Subcutaneous adipose tissue (tissue), 4 donors: Measurements from ENCODE around the gene PLCG2. TPM values are rescaled to one million over a fixed set of nuclear protein-coding genes. Genes with fewer than 3 reads are reported as not detected.

Source experiments
- CTCF ChIP-seq: fragments of 450-650 bp; IDR thresholded peaks from one replicate; pipeline ENCODE4 v1.5.1; 2016; ENCODE audit warnings: low read depth, mild to moderate bottlenecking, control low read depth, antibody characterized with exemption, moderate library complexity
- total RNA-seq, 4 donors: library from RNA; depleted of rRNA; stranded (reverse); fragments of >200 nt; gene quantifications; one replicate each; pipeline ENCODE4 v1.1.0, GENCODE V29; 2016

Gene PLCG2
- total RNA-seq, 4 donors from 2014 or later: 19.8 to 34.9 (median 23.8) TPM

DNA sequence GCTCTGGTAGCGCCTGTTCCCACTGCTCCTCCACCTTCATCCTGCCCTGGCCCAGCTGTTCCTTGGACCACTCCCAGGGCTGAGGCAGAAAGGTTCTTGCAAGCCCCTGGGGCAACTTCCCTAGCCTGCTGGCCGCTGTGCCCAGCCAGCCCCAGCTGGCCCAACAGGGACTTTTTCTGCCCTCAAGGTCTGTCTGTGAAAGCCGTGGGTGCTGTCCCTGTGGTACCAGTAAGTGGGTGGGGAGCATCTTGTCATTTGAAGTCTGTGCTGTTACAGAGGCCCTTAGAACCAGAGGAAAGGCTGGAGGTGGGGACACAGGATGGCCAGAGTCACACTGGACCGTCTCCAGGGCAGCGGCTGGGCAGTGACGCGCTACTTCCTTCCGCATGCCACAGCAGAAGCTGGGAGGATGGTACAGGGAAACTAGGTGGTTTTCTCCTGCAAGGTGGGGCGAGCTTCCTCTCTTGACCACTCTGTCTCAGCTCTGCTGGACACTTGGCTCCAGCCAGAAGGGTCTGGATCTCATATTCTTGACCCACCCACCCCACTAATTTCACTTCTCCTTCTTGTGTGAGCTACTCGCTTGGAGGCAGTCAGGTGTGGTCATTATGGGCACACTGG, 87.8 kb downstream of the PLCG2 start:
- TF ChIP-seq CTCF: no peak

- TF ChIP-seq CTCF: no peak
Measured at GRCh38 chr16:81868057-81868748, 89.1 kb downstream of the PLCG2 start.

GRCh38 chr16:81869326-81869725, 90.2 kb downstream of the PLCG2 start:
- no peak for TF ChIP-seq CTCF

- no peak for TF ChIP-seq CTCF
Measured at GRCh38 chr16:81873206-81873605, 94.1 kb downstream of the PLCG2 start.

DNA sequence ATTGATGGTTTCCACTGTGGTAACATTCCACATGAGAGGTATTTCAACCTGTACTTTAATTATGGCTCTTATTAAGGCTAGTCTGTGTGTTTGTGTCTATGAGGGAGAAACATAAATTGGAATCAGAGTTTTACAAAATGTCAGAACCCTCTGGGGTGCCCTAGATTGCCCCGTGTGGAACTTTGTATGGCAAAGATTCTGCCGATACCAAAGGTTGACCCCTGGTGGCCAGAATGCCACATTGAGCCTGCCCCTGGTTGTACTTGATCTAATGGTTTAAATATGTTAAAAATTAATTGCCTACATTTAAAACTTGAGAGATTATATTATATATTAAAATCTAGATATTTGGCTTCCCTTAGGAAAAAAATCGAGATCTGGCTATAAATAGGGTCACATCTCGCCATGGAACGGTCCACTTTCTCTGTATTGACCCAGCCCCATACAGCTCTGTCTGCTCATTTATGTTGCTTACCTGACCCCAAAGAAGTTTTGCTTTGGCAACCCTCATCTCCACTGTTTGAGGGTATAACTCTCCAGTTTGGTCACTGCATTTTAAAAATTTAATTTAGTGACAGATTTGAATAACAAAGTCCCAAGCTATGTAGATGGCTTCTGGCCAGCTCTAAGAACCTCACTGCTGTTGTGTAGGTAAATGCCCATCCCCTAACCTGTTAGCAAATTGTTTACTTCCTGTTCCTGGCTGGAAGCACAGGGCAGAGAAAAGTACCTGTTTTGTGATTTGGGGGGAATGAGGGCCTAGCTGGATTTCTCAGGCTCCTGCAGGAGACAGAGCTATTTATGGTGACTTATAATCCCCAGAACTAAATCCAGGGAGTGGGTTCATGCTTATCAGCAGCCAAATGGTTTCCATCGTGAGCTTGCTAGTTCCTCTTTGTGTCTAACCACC, 95.0 kb downstream of the PLCG2 start:
- TF ChIP-seq CTCF: no peak

DNA sequence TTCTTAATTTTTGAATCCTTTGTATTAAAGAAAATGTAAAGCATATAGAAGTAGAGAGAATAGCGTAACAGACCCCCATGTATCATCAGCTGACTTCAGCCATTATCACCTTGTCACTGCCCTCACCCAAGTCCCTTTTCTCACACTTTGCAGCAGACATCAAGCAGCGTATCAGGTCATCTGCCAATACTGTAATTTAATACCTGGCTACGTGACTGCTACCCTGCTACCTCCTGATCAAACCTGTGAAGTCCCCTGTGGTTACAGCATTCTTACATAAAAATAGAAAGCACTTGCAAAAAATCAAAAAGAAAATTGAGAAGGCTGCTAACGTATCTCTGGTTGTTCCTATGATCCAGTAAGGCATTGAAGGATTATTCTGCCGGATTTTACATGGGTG, 96.4 kb downstream of the PLCG2 start:
- no peak for TF ChIP-seq CTCF
